Stimulated activated effector memory CD8-positive, alpha-beta T cell treated with anti-CD3 and anti-CD28 coated beads, Interleukin-12 subunit alpha, Interleukin-12 subunit beta, amount 100 ng/mL, for 72 hours (primary cell): Measurements from ENCODE around the gene RPL15.
"Not testable (repeated sequence)": the region's sequence is repeated elsewhere in the genome, so short reads cannot be mapped to it uniquely, and the experiment has no call there.

Experiments used
- ATAC-seq: fragments of 150-1000 bp; cut with Tn5 transposase; 2 replicates; pipeline ENCODE4 v1.10.0; 2021
- DNase-seq, 2 donors: peaks; one replicate each; pipeline ENCODE4 v3.0.0; 2021 to 2022; ENCODE audit warnings: low spot score in 2 of 2
- H3K27ac Mint-ChIP-seq: one replicate; pipeline ENCODE4 v1.8.0; 2022; ENCODE audit warnings: mild to moderate bottlenecking, mixed read lengths
- H3K36me3 Mint-ChIP-seq: one replicate; pipeline ENCODE4 v1.8.0; 2022; ENCODE audit warnings: mild to moderate bottlenecking, mixed read lengths
- H3K4me1 Mint-ChIP-seq: one replicate; pipeline ENCODE4 v1.8.0; 2022; ENCODE audit warnings: mixed read lengths
- H3K4me3 Mint-ChIP-seq: one replicate; pipeline ENCODE4 v1.8.0; 2022; ENCODE audit warnings: mild to moderate bottlenecking, mixed read lengths
- H3K9me3 Mint-ChIP-seq: one replicate; pipeline ENCODE4 v1.8.0; 2022; ENCODE audit warnings: mixed read lengths

Gene RPL15

DNA sequence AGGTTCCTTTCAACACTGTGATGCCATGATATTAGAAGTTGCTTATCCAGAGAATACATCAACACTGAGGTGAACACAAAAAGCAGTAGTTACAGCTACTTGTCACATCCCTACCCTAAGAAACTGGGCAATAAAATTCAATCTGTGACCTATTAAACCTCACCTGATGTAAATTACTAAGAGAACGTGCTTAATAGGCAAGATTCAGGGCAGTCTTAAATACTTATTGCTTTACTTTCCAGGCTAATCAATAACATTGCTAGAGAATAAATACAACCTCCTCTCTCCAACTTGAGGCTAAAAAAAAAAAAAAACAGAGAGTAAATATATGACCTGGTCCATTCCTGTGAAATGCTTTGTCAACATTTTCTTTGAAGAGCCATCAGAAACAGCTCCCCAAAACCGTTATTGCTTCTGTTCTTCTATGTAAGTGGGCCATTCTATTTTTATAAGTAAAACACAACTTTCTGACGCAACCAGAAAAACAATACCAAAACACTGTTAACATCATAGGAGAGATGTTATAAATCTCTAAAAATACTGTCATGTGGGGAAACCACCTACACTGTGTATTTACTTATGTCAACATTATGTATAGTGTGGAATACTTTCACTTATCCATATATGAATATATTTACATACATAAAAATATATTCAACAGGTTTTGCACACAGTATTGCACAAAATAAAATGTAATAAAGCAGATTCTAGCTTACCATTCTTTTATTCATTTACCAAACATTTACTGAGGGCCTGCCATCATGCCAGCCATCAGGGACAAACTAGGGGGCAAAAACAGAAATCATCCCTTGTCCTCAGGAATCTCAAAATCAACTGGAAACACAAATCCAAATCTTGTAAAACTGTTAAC, 2.8 kb upstream of the RPL15 start:
- no peak overlapping the region for H3K4me3 Mint-ChIP-seq
- DNase-seq (no peak), ATAC-seq (no peak)
- H3K9me3 Mint-ChIP-seq, result no peaks in the 10 kb centered on the region
- peaks cover 46% of the 10 kb centered on the region for H3K36me3 Mint-ChIP-seq
- no peak overlapping the region for H3K27ac Mint-ChIP-seq
- peaks cover 30% of the 10 kb centered on the region for H3K4me1 Mint-ChIP-seq

DNA sequence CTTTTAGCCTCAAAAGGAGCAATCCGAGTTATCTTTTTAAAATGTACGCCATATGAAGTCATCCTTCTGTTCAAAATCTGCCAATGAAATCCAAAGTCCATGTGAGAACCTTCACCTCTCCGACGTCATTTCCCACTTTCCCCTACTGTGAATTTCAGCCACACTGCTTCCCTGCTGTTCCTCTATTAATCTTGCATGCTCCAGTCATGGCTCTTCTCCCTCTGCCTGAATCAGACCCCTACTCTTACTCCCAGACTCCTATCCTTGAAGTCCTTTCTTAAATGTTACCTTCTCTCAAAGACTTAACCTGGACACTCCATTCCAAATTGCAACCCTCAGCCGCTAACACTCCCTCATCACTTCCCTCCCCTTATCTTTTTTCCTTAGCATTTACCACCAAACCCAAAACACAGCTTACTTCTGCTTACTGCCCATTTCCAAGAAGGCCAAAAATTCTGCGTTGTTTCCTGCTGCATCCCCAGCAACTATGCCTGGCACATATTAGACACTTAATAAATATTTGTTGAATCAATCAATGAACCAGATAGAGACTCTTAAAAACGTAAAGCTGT, 1.3 kb upstream of the RPL15 start:
- no peak for ATAC-seq
- Mint-ChIP-seq H3K27ac (peak overlapping the region; percentile 4), H3K9me3 (no peaks in the 10 kb centered on the region), H3K4me3 (peak overlapping the region; percentile 95), H3K36me3 (peaks cover 47% of the 10 kb centered on the region), H3K4me1 (peaks cover 42% of the 10 kb centered on the region)
- no peak for DNase-seq

DNA sequence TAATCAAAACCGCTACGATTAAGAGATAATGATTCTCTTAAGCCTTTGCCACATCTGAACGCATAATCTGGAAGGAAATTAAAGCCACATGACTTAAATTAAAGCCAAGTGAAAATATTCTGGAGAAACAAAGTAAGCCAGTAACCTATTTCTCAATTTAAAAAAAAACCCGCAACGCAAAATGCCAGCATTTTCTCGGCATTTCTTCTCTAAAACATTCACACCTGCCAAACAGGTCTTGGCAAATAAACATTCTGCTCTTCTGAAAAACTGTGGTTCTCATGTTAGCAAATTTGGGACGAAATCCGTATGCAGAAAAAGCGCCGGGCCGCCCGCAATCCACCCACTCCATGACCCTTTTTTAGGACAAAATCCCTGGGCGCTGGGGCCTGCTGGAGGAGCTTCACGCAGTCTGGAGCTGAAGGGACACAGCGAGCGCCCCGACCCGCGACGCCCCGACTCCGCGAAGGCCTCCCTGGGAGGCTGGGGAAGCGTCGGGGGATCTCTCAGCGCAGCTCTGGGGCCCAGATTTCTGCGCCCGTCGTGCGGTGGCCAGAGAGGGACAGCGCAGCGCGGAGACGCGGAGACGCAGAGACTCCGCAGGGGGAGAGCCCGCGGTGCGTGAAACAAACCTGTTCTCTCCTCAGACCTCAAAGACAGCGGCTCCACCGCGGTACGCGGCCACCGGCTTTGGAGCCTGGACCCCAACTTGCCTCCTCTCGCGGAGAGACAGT, 613 bp upstream of the RPL15 start:
- ATAC-seq (peak; percentile 61), DNase-seq (no peak)
- Mint-ChIP-seq H3K4me1 (peaks cover 42% of the 10 kb centered on the region), H3K4me3 (peak overlapping the region; percentile 95), H3K27ac (peak overlapping the region; percentile 99), H3K36me3 (peaks cover 50% of the 10 kb centered on the region), H3K9me3 (no peaks in the 10 kb centered on the region)

DNA sequence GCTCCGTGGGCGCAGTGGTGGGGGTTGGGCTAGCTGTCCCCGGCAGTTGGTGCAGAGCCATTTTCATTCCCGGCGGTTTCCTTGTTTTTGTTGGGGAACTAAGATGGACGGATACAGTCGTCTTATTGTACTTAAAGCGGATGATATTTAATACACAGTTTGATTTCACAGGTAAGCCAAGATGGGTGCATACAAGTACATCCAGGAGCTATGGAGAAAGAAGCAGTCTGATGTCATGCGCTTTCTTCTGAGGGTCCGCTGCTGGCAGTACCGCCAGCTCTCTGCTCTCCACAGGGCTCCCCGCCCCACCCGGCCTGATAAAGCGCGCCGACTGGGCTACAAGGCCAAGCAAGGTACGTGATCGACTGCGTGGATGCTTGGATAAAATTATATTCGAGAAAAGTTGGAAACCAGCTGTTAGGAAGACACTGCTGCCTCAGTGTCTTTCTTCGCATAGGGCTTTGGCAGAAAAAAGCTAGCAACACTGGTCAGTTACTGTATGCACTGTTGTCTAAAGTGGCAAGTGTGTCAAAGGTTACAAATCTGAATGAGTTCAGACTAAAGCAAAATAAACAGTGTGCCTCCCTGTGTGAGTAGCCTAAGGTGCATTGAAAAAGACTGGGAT, 859 bp downstream of the RPL15 start:
- ATAC-seq, DNase-seq, H3K9me3 Mint-ChIP-seq: not testable (repeated sequence)
- Mint-ChIP-seq H3K4me1 (peaks cover 42% of the 10 kb centered on the region), H3K4me3 (peak overlapping the region; percentile 95), H3K36me3 (peaks cover 65% of the 10 kb centered on the region), H3K27ac (peak overlapping the region; percentile 99)

DNA sequence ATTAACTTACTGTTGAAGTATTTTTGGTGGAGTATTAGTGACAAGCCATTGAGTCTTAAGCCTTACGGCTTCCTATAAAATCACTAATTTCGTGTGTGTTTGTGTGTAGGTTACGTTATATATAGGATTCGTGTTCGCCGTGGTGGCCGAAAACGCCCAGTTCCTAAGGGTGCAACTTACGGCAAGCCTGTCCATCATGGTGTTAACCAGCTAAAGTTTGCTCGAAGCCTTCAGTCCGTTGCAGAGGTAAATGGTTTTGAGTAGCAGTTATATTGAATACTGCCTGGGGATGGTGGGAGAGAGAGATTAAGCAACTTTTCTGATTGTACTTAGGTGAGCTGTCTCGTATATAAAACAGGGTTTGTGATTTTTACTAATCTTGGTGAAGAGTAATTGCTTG, 1.4 kb downstream of the RPL15 start:
- ATAC-seq, result not testable (repeated sequence)

DNA sequence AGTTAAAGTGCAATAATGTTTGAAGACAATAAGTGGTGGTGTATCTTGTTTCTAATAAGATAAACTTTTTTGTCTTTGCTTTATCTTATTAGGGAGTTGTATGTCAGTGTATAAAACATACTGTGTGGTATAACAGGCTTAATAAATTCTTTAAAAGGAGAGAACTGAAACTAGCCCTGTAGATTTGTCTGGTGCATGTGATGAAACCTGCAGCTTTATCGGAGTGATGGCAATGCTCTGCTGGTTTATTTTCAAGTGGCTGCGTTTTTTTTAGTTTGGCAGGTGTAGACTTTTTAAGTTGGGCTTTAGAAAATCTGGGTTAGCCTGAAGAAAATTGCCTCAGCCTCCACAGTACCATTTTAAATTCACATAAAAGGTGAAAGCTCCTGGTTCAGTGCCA, 2.7 kb downstream of the RPL15 start:
- DNase-seq (no peak), ATAC-seq (no peak)
- peaks cover 40% of the 10 kb centered on the region for H3K4me1 Mint-ChIP-seq
- H3K36me3 Mint-ChIP-seq, result peaks cover 75% of the 10 kb centered on the region
- H3K4me3 Mint-ChIP-seq, result peak overlapping the region; percentile 95
- peak overlapping the region; percentile 99 for H3K27ac Mint-ChIP-seq
- H3K9me3 Mint-ChIP-seq, result no peaks in the 10 kb centered on the region

More for the DNA sequence above, 1.4 kb downstream of the RPL15 start:
- H3K9me3 Mint-ChIP-seq, DNase-seq: not testable (repeated sequence)
- H3K27ac Mint-ChIP-seq, result peak overlapping the region; percentile 99
- H3K4me3 Mint-ChIP-seq, result peak overlapping the region; percentile 95
- peaks cover 42% of the 10 kb centered on the region for H3K4me1 Mint-ChIP-seq
- H3K36me3 Mint-ChIP-seq, result peaks cover 70% of the 10 kb centered on the region

DNA sequence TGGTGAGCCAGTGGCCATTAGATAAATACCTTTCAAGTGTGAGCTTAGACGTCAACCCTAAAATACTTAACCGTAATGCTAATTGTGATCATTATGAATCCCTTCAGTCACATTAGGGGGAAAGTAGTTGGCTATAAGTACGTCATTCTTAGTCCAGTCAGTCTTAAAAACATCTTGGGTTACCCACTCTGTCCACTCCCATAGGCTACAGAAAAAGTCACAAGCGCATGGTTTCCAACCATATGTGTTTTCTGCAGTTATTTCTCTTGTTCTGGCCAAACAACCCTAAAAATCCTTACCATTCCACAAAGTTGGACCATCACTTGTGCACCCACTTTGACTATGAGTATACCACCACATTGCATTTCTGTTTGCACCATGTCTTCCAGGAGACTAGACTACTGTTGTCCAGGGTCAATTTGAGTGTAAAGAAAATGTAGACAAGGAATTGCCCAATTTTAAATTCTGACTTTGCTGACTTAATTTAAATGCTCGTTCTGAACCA, 3.3 kb downstream of the RPL15 start:
- no peak for ATAC-seq
- H3K4me1 Mint-ChIP-seq, result peaks cover 34% of the 10 kb centered on the region
- H3K4me3 Mint-ChIP-seq, result peak overlapping the region; percentile 95
- peaks cover 75% of the 10 kb centered on the region for H3K36me3 Mint-ChIP-seq
- DNase-seq, result no peak
- H3K9me3 Mint-ChIP-seq, result no peaks in the 10 kb centered on the region
- H3K27ac Mint-ChIP-seq, result peak overlapping the region; percentile 99

DNA sequence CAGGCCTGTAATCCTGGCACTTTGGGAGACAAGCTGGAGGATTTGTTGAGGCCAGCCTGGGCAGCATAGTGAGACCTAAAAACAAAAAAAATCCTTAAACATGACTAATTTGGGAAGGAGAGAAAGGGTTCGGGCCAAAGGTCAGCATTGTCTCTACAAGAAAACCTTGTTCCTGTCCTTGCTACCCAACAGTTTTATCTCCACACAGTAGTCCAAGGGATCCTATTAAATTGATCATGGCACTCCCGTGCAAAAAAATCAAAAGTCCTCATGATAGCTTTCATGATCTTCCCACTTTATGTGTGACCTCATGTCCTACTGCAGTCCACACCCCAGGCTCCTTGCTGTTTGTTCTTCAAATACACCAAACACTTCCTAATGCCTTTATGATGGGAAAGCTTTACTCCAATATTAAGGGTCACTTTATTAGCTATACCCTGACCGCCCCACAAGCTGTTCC, 4.2 kb downstream of the RPL15 start:
- no peak for ATAC-seq
- peaks cover 75% of the 10 kb centered on the region for H3K36me3 Mint-ChIP-seq
- H3K27ac Mint-ChIP-seq, result no peak overlapping the region
- no peaks in the 10 kb centered on the region for H3K9me3 Mint-ChIP-seq
- peaks cover 26% of the 10 kb centered on the region for H3K4me1 Mint-ChIP-seq
- H3K4me3 Mint-ChIP-seq, result no peak overlapping the region
- no peak for DNase-seq

DNA sequence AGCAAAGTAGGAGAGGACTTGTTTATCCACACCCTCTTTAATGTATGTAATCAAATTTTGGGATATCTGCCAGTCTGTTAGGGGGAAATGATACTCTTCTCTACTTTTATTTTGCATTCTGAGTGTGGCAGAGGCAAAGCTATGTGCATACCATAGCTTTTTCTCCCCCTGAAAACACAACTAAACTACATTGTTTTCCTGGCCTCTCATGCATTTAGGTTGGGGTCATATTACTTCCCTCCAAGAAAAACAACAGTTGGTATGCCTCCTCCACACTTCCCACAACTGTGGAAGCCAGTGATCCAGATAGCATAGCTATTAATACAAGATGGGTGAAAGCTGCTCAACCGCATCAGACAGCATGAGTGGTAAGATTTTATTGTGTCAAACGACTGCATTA, 6.9 kb downstream of the RPL15 start:
- Mint-ChIP-seq H3K4me1 (peaks cover 16% of the 10 kb centered on the region), H3K27ac (no peak overlapping the region), H3K9me3 (no peaks in the 10 kb centered on the region), H3K4me3 (no peak overlapping the region), H3K36me3 (peaks cover 51% of the 10 kb centered on the region)
- DNase-seq (no peak), ATAC-seq (no peak)

DNA sequence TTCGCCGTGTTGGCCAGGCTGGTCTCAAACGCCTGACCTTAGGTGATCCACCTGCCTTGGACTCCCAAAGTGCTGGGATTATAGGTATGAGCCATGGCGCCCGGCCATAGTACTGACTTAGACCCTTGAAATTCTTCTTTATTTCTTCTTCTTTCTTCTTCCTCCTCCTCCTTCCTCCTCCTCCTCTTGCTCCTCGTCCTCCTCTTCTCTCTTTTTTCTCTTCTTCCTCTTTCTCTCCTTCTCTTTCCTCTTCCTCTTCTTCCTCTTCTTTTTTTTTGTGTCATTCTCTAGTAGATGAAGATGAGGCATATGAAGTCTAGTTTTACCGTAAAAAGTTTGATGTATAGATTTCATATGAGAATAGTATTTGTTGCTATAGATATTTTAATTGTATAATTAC, 9.3 kb downstream of the RPL15 start:
- Mint-ChIP-seq H3K36me3 (peaks cover 26% of the 10 kb centered on the region), H3K4me1 (peaks cover 1% of the 10 kb centered on the region), H3K9me3 (no peaks in the 10 kb centered on the region), H3K4me3 (no peak overlapping the region), H3K27ac (no peak overlapping the region)
- DNase-seq (no peak), ATAC-seq (no peak)

DNA sequence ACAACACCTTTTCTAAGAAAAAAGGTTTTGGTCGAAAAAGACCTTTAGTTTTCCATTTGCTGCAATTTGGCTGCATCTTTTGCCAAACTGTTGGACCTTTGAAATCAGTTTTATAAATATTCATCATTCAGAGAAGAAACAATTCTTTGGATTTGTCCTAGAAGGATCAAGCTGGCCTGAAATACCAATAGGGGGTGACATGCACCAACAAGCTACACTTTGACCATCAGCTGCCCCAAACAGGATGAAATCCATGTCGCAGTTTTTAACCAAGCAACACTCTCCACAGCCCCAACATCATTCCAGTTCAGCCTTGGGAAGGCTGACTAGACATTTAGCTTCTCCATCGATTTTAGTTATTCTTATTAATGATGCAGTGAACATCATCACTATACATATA, 9.8 kb downstream of the RPL15 start:
- Mint-ChIP-seq H3K36me3 (peaks cover 21% of the 10 kb centered on the region), H3K4me3 (no peak overlapping the region), H3K9me3 (no peaks in the 10 kb centered on the region), H3K4me1 (peaks cover 6% of the 10 kb centered on the region), H3K27ac (no peak overlapping the region)
- DNase-seq, result no peak
- no peak for ATAC-seq

DNA sequence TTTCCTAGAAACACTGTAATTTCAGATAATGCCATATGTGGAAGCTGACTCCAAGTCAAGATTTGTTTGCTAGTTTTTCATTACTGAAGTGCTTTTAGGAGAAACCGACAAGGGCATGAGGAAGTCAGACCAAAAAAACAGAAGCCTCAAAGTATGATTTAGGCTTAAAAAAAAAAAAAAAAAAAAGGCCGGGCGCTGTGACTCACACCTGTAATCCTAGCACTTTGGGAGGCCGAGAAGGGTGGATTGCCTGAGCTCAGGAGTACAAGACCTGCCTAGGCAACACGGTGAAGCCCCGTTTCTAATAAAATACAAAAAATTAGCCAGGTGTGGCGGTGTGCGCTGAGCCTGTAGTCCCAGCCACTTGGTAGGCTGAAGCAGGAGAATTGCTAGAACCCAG, 11.6 kb downstream of the RPL15 start:
- ATAC-seq (no peak), DNase-seq (no peak)
- H3K4me1 Mint-ChIP-seq, result peaks cover 6% of the 10 kb centered on the region
- no peak overlapping the region for H3K27ac Mint-ChIP-seq
- peaks cover 6% of the 10 kb centered on the region for H3K36me3 Mint-ChIP-seq
- H3K9me3 Mint-ChIP-seq, result no peaks in the 10 kb centered on the region
- H3K4me3 Mint-ChIP-seq, result no peak overlapping the region

DNA sequence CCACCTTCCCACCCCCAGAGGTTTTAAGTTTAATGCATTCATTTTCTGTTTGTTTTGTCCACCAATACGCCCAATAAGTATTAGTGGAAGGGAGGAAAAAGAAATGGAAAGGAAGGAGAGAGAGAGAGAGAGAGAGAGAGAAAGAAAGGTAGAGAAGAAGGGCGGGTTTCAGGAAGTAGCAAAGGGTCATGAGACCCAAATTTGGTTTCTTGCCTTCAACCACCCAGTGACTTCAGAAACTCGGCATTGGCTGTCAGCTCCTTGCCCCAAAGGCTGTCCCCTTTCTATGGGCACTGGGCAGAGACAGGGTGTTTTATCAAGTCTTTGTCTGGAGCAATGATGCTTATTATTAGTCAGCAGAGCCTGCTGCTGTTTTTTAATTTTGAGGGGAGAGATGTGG, 14.7 kb downstream of the RPL15 start:
- ATAC-seq, result no peak
- no peak overlapping the region for H3K27ac Mint-ChIP-seq

DNA sequence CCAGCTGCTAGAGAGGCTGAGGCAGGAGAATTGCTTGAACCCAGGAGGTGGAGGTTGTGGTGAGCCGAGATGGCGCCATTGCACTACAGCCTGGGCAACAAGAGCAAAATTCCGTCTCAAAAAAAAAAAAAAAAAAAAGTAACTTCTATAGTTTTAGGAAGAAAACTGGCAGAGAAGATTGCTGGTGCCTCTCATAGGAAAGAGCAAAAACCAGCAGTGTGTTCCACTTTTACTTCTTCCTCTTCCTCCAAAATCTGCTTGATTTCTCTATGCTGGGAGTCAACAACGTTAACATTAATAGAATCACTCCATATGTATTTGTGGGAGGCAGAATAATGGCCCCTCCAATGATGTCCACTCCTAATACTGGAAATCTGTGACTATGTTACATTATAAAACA, 15.6 kb downstream of the RPL15 start:
- Mint-ChIP-seq H3K4me3 (no peak overlapping the region), H3K27ac (no peak overlapping the region), H3K4me1 (peaks cover 6% of the 10 kb centered on the region), H3K36me3 (peaks cover 6% of the 10 kb centered on the region), H3K9me3 (no peaks in the 10 kb centered on the region)
- ATAC-seq (no peak), DNase-seq (no peak)

More for the DNA sequence above, 14.7 kb downstream of the RPL15 start:
- Mint-ChIP-seq H3K9me3 (no peaks in the 10 kb centered on the region), H3K4me3 (no peak overlapping the region), H3K4me1 (peaks cover 6% of the 10 kb centered on the region), H3K36me3 (no peaks in the 10 kb centered on the region)
- DNase-seq, result no peak

DNA sequence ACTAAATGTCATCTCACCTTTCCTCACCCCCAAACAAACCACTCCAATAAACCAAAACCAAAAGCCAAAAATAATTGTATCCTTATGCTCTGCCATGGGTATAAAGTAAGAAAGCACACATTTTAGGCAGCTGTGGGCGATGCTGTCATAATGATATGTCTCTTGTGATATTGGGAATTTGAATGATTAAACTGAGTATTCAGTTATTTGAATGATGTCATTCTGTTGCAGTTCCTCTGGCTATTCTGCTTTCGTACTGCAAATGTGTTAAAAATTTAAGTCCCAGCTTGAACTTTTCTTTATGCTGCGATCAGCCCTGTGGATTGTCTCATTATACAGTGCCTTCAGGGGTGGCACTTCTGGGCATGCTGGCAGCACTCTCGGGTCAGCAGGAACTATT, 17.3 kb downstream of the RPL15 start:
- Mint-ChIP-seq H3K27ac (no peak overlapping the region), H3K9me3 (no peaks in the 10 kb centered on the region)
- DNase-seq, result no peak

More for the DNA sequence above, 17.3 kb downstream of the RPL15 start:
- Mint-ChIP-seq H3K4me3 (no peak overlapping the region), H3K36me3 (peaks cover 6% of the 10 kb centered on the region), H3K4me1 (peaks cover 6% of the 10 kb centered on the region)
- ATAC-seq, result no peak
